Measurements from ENCODE around the gene CYP3A4.

CYP3A4 gene

GRCh38 chr7:99784007-99784406, at the start of gene CYP3A4:
Gene CYP3A4, minus strand, starts transcription at chr7:99784184. Its CDS starts 103 bp downstream, at chr7:99784081.
- no peak for ATAC-seq
- no peak for TF ChIP-seq TOX (CRISPR knock-in tag; IDR thresholded peaks at IDR 0.05; ENCODE audit: borderline replicate concordance)
- TF ChIP-seq CREB5 (CRISPR knock-in tag; IDR thresholded peaks at IDR 0.05; ENCODE audit: low read depth), result no peak

GRCh38 chr7:99833289-99833877, 49.4 kb upstream of the CYP3A4 start:
- no peak for TF ChIP-seq TOX (CRISPR knock-in tag; IDR thresholded peaks at IDR 0.05; ENCODE audit: borderline replicate concordance)
- TF ChIP-seq PATZ1 (CRISPR knock-in tag; IDR thresholded peaks at IDR 0.05; ENCODE audit: borderline replicate concordance), result no peak
- no peak for TF ChIP-seq POU6F1 (CRISPR knock-in tag; IDR thresholded peaks at IDR 0.05; ENCODE audit: borderline replicate concordance, low read depth)
- TF ChIP-seq ZNF8 (CRISPR knock-in tag; IDR thresholded peaks at IDR 0.05), result no peak
- TF ChIP-seq SNAI2 (CRISPR knock-in tag; IDR thresholded peaks at IDR 0.05), result no peak
- TF ChIP-seq ZFP3 (CRISPR knock-in tag; IDR thresholded peaks at IDR 0.05), result no peak
- TF ChIP-seq CSDC2 (CRISPR knock-in tag; IDR thresholded peaks at IDR 0.05), result no peak
- TF ChIP-seq ISL1 (CRISPR knock-in tag; IDR thresholded peaks at IDR 0.05), result no peak
- no peak for TF ChIP-seq RARB (CRISPR knock-in tag; IDR thresholded peaks at IDR 0.05)
- no peak for TF ChIP-seq PPARA (CRISPR knock-in tag; IDR thresholded peaks at IDR 0.05; ENCODE audit: borderline replicate concordance)
- no peak for TF ChIP-seq TSHZ2 (CRISPR knock-in tag; IDR thresholded peaks at IDR 0.05)
- no peak for TF ChIP-seq ZC3H10 (CRISPR knock-in tag; IDR thresholded peaks at IDR 0.05)
- TF ChIP-seq ARNTL (CRISPR knock-in tag; IDR thresholded peaks at IDR 0.05; ENCODE audit: borderline replicate concordance, low read depth), result no peak
- TF ChIP-seq ZNF70 (CRISPR knock-in tag; IDR thresholded peaks at IDR 0.05), result no peak
- TF ChIP-seq ZFP30 (CRISPR knock-in tag; IDR thresholded peaks at IDR 0.05), result no peak
- no peak for TF ChIP-seq ZNF565 (CRISPR knock-in tag; conservative IDR thresholded peaks at IDR 0.05; ENCODE audit: low read depth)
- ATAC-seq, result no peak

- TF ChIP-seq SNAI2 (CRISPR knock-in tag; IDR thresholded peaks at IDR 0.05) (no peak), ESRRG (CRISPR knock-in tag; IDR thresholded peaks at IDR 0.05) (no peak), ARNTL (CRISPR knock-in tag; IDR thresholded peaks at IDR 0.05; ENCODE audit: borderline replicate concordance, low read depth) (no peak), ISL1 (CRISPR knock-in tag; IDR thresholded peaks at IDR 0.05) (no peak), CSRNP3 (CRISPR knock-in tag; IDR thresholded peaks at IDR 0.05) (no peak), TSHZ2 (CRISPR knock-in tag; IDR thresholded peaks at IDR 0.05) (no peak), ZFP30 (CRISPR knock-in tag; IDR thresholded peaks at IDR 0.05) (no peak), TOX (CRISPR knock-in tag; IDR thresholded peaks at IDR 0.05; ENCODE audit: borderline replicate concordance) (no peak), CREB5 (CRISPR knock-in tag; IDR thresholded peaks at IDR 0.05; ENCODE audit: low read depth) (no peak), CSDC2 (CRISPR knock-in tag; IDR thresholded peaks at IDR 0.05) (no peak), BACH2 (CRISPR knock-in tag; IDR thresholded peaks at IDR 0.05; ENCODE audit: borderline replicate concordance) (no peak), ZNF8 (CRISPR knock-in tag; IDR thresholded peaks at IDR 0.05) (no peak), RARB (CRISPR knock-in tag; IDR thresholded peaks at IDR 0.05) (no peak)
- no peak for ATAC-seq
These were observed 47.6 kb upstream of the CYP3A4 start for GRCh38 chr7:99831595-99831994.

Data from SK-N-SH treated with all-trans-retinoic acid at 6 μM for 48 hours (cell line).